A673 (cell line): Measurements from ENCODE around the gene SERP2. TPM values are rescaled to one million over a fixed set of nuclear protein-coding genes. Genes with fewer than 3 reads are reported as not detected.

Experiments
- BruUV-seq: library from RNA; stranded (reverse); fragments of 400-500 nt; replicated peaks from 2 replicates; lab custom pipeline; 2021; lab: Mats Ljungman, UMichigan
- CTCF ChIA-PET: fragments of 300-600 bp; sonication (Branson Sonifier 250); formaldehyde crosslinking; loops from one replicate; lab custom pipeline; 2022; ENCODE audit warnings: antibody characterized with exemption; lab: Charles Lee
- POLR2A ChIA-PET: fragments of 300-600 bp; sonication (Branson Sonifier 250); formaldehyde crosslinking; loops from one replicate; lab custom pipeline; 2022; ENCODE audit warnings: antibody characterized with exemption; ENCODE audit not compliant: low non-redundant PET; lab: Charles Lee
- DNase-seq: peaks from one replicate; pipeline ENCODE4 v3.0.0-alpha.2; 2015; ENCODE audit warnings: low spot score
- H3K27ac ChIP-seq: fragments of 200-600 bp; sonication (generic); 2 replicates; pipeline ENCODE4 v1.5.1; 2016; ENCODE audit warnings: mixed run types, low read depth, mild to moderate bottlenecking, mixed read lengths, antibody characterized with exemption, low read length; ENCODE audit not compliant: poor library complexity, severe bottlenecking
- H3K27me3 ChIP-seq: fragments of 200-600 bp; sonication (generic); replicated peaks from 2 replicates; pipeline ENCODE4 v1.6.1; 2017; ENCODE audit warnings: mixed run types, low read depth, mild to moderate bottlenecking, mixed read lengths, antibody characterized with exemption, low read length; ENCODE audit not compliant: insufficient read depth, poor library complexity
- H3K36me3 ChIP-seq: fragments of 200-600 bp; sonication (generic); 2 replicates; pipeline ENCODE4 v1.6.1; 2016; ENCODE audit warnings: mixed run types, mild to moderate bottlenecking, mixed read lengths, antibody characterized with exemption, low read length; ENCODE audit not compliant: insufficient read depth, poor library complexity, severe bottlenecking
- H3K4me1 ChIP-seq: fragments of 200-600 bp; sonication (generic); 2 replicates; pipeline ENCODE4 v1.6.1; 2017; ENCODE audit warnings: mixed run types, mild to moderate bottlenecking, mixed read lengths, antibody characterized with exemption, low read length; ENCODE audit not compliant: insufficient read depth, poor library complexity, severe bottlenecking
- H3K4me3 ChIP-seq: fragments of 200-600 bp; sonication (generic); 2 replicates; pipeline ENCODE4 v1.5.1; 2016; ENCODE audit warnings: low read depth, mixed run types, mild to moderate bottlenecking, mixed read lengths, low read length; ENCODE audit not compliant: poor library complexity, severe bottlenecking
- H3K9me3 ChIP-seq: fragments of 200-600 bp; sonication (generic); 2 replicates; pipeline ENCODE4 v1.6.1; 2016; ENCODE audit warnings: mixed run types, low read depth, mild to moderate bottlenecking, mixed read lengths, antibody characterized with exemption, low read length; ENCODE audit not compliant: poor library complexity, severe bottlenecking
- CTCF ChIP-seq: fragments of 300-800, 200-600 bp; sonication (generic); conservative IDR thresholded peaks from 2 replicates; pipeline ENCODE4 v1.5.1; 2017; ENCODE audit warnings: low read depth, mild to moderate bottlenecking, antibody characterized with exemption, low read length, moderate library complexity, mixed read lengths
- EZH2 ChIP-seq: fragments of 200-600 bp; sonication (generic); IDR thresholded peaks from 2 replicates; pipeline ENCODE4 v1.6.1; 2017; ENCODE audit warnings: borderline replicate concordance, low read depth, mild to moderate bottlenecking, mixed read lengths, antibody characterized with exemption, low read length; ENCODE audit not compliant: poor library complexity, severe bottlenecking
- intact Hi-C: fragments of 100-400 bp; cut with micrococcal nuclease; formaldehyde crosslinking; loops from one replicate; pipeline ENCODE4 v1.10.0; 2022; ENCODE audit not compliant: unreplicated experiment
- total RNA-seq: library from RNA; stranded (reverse); gene quantifications from 2 replicates; pipeline ENCODE4 v1.2.3, GENCODE V29; 2021

SERP2 gene
- total RNA-seq, 1 experiment from 2014 or later: 0.69 TPM

DNA sequence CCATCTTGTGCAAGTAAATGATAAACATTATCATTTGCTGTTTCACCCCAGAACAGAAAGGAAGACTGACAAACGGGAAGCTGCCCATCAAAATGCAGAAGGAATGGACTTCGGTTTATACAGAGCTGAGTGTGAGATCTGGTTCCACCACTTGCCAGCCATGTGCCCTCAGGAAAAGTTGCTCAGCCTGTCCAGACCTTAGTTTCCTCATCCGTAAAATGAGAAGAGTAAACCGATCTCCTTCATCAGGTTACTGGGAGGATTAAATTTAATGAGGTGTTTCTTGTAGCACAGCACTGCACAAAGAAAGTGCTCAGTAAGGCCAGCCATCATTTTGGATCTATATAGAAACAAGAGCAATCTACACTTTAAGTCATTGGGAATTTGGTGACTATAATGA lies 36.7 kb upstream of the SERP2 start:
- POLR2A ChIA-PET: no interaction called here
- no TSS peak for BruUV-seq
- Histone ChIP-seq H3K4me3 (no peak overlapping the region), H3K9me3 (no peaks in the 10 kb centered on the region), H3K36me3 (no peaks in the 10 kb centered on the region), H3K27ac (no peak overlapping the region), H3K4me1 (peaks cover 14% of the 10 kb centered on the region), H3K27me3 (no peaks in the 10 kb centered on the region)
- TF ChIP-seq EZH2: no peak
- no peak for TF ChIP-seq CTCF
- DNase-seq: no peak
- CTCF ChIA-PET: no interaction called here
- intact Hi-C loops: loop anchor here (5.0 kb wide), 1 partner anchor 50 kb away; no protein-coding TSS in a partner anchor

- peaks cover 8% of the 10 kb centered on the region for H3K4me1 ChIP-seq
- intact Hi-C loops: loop anchor here (5.0 kb wide), 1 partner anchor 50 kb away; no protein-coding TSS in a partner anchor
- no peak for DNase-seq
- H3K27ac ChIP-seq: no peak overlapping the region
- no peaks in the 10 kb centered on the region for H3K9me3 ChIP-seq
- H3K36me3 ChIP-seq: no peaks in the 10 kb centered on the region
- CTCF ChIA-PET: no interaction called here
- H3K4me3 ChIP-seq: no peak overlapping the region
- TF ChIP-seq EZH2 (no peak), CTCF (no peak)
- no peaks in the 10 kb centered on the region for H3K27me3 ChIP-seq
- BruUV-seq: no TSS peak
- POLR2A ChIA-PET: no interaction called here
Observed at GRCh38 chr13:44337581-44337980, 36.0 kb upstream of the SERP2 start.

DNA sequence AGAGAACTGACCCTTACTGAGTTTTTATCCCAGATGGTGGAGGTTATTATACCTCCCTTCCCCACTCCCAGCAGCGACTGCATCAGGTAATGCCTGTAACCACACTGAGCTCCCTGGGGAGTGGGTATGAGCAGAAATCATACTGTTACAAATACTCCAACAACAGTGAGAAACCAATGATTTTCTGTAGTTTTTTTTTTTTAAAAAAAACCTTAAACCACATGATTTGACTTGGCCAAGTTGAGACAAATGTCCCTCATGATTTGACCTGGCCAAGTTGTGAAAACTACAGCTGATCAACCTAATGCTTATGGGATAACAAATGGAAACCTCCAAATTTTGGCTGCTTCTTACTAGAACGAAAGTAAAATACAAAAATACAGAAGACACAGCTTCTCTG lies 33.1 kb upstream of the SERP2 start:
- ChIA-PET POLR2A (no interaction called here), CTCF (no interaction called here)
- H3K9me3 ChIP-seq: no peaks in the 10 kb centered on the region
- TF ChIP-seq EZH2: no peak
- H3K4me3 ChIP-seq: no peak overlapping the region
- no peaks in the 10 kb centered on the region for H3K4me1 ChIP-seq
- H3K27ac ChIP-seq: no peak overlapping the region
- no TSS peak for BruUV-seq
- no peaks in the 10 kb centered on the region for H3K36me3 ChIP-seq
- DNase-seq: no peak
- no peaks in the 10 kb centered on the region for H3K27me3 ChIP-seq
- intact Hi-C loops: no loop called here

DNA sequence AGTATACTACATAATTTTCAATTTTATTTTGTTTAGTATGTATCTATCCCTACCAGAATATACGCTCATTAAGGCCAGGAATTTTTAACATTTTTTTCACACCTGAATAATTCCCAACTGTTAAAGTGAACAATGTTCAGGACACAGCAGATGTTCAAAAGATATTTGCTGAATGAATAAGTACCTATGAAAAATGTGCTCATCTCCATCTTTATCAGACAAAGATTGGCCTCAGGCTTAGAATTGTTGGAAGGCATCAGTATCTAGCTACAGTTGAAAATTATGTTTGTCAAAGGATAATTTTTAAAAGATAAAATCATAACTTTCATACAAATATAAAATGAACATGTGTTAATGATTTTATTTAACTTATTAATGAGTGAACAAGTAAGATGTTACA lies 30.9 kb upstream of the SERP2 start:
- Histone ChIP-seq H3K36me3 (no peaks in the 10 kb centered on the region), H3K9me3 (no peaks in the 10 kb centered on the region), H3K27ac (no peak overlapping the region), H3K4me3 (no peak overlapping the region), H3K4me1 (no peaks in the 10 kb centered on the region), H3K27me3 (no peaks in the 10 kb centered on the region)
- CTCF ChIA-PET: no interaction called here
- intact Hi-C loops: no loop called here
- no peak for DNase-seq
- POLR2A ChIA-PET: no interaction called here
- TF ChIP-seq EZH2: no peak
- BruUV-seq: no TSS peak
